Muscle layer of colon (tissue), 2 donors: ENCODE measurements around the gene RETREG3.
"Not testable (repeated sequence)": the region's sequence is repeated elsewhere in the genome, so short reads cannot be mapped to it uniquely, and the experiment has no call there.

Source experiments
- H3K27ac ChIP-seq: one replicate; pipeline ENCODE4 v1.7.0; 2013; ENCODE audit warnings: low read depth, mild to moderate bottlenecking, low read length, moderate library complexity
- H3K27me3 ChIP-seq, 2 donors: one replicate each; pipeline ENCODE4 v1.7.0; 2013; ENCODE audit warnings: low read length in 2 of 2, mild to moderate bottlenecking in 2 of 2; ENCODE audit not compliant: insufficient read depth in 2 of 2, control insufficient read depth in 1 of 2
- H3K36me3 ChIP-seq: one replicate; pipeline ENCODE4 v1.7.0; 2013; ENCODE audit warnings: mild to moderate bottlenecking, low read length; ENCODE audit not compliant: insufficient read depth
- H3K4me1 ChIP-seq: one replicate; pipeline ENCODE4 v1.7.0; 2013; ENCODE audit warnings: mild to moderate bottlenecking, low read length; ENCODE audit not compliant: insufficient read depth
- H3K4me3 ChIP-seq, 2 donors: one replicate each; pipeline ENCODE4 v1.7.0; 2013; ENCODE audit warnings: low read length in 2 of 2, low read depth in 1 of 2, mild to moderate bottlenecking in 1 of 2, moderate library complexity in 1 of 2
- H3K9ac ChIP-seq: one replicate; pipeline ENCODE4 v1.7.0; 2013; ENCODE audit warnings: low read length
- H3K9me3 ChIP-seq: one replicate; pipeline ENCODE4 v1.7.0; 2013; ENCODE audit warnings: mild to moderate bottlenecking, low read length
- donor health status: abdominal sarcoma.
- donor health status: Adenocarcinoma of cecum.

Gene RETREG3

DNA sequence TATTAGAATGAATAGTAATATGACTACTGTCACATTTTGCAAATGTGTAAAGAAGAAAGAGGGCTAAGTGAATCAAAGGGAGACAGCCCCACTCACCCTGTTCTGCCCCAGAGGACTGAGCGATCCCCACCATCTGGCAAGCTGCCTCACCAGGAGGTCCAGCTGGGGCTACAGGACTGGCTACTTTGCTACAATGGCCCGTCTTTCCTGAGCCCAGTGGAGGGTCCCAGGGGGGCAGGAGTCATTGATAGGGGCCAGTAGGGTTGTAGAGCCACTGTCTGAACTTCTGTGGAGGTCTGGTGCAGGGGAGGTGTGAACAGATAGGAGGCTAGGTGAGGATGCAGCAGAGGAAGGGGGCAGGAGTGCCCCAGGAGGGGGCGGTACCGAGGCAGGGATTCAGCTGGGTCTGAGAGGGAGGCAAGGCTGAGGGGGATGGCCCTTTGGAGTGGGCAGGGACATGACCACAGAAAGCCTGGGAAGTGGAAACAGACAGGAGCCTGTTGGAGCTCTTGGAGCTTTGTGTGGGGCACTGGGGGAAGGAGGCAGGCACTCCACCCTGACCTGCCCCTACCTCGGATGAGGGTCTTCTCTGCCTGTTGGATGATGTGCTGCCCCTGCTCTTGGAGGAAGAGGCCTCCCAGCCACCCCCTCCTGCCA, 53.1 kb downstream of the RETREG3 start:
- not testable (repeated sequence) for H3K27me3 ChIP-seq, H3K9ac ChIP-seq, H3K36me3 ChIP-seq, H3K9me3 ChIP-seq, H3K4me3 ChIP-seq, H3K27ac ChIP-seq
- peaks cover 17% of the 10 kb centered on the region for H3K4me1 ChIP-seq

- Histone ChIP-seq H3K9me3 (no peaks in the 10 kb centered on the region), H3K9ac (peak overlapping the region; percentile 95), H3K36me3 (no peaks in the 10 kb centered on the region), H3K4me3 (peak overlapping the region; percentile 91 to 94), H3K4me1 (peaks cover 17% of the 10 kb centered on the region), H3K27me3 (no peaks in the 10 kb centered on the region), H3K27ac (peak overlapping the region; percentile 83)
Observed at GRCh38 chr17:42555122-42555622, 54.0 kb downstream of the RETREG3 start.

- H3K27ac ChIP-seq: peak overlapping the region; percentile 83
- H3K4me3 ChIP-seq: peak overlapping the region; percentile 91 to 94
- no peaks in the 10 kb centered on the region for H3K9me3 ChIP-seq
- peaks cover 17% of the 10 kb centered on the region for H3K4me1 ChIP-seq
- peak overlapping the region; percentile 95 for H3K9ac ChIP-seq
- no peaks in the 10 kb centered on the region for H3K27me3 ChIP-seq
- H3K36me3 ChIP-seq: no peaks in the 10 kb centered on the region
Observed at GRCh38 chr17:42554250-42555121, 54.7 kb downstream of the RETREG3 start.

DNA sequence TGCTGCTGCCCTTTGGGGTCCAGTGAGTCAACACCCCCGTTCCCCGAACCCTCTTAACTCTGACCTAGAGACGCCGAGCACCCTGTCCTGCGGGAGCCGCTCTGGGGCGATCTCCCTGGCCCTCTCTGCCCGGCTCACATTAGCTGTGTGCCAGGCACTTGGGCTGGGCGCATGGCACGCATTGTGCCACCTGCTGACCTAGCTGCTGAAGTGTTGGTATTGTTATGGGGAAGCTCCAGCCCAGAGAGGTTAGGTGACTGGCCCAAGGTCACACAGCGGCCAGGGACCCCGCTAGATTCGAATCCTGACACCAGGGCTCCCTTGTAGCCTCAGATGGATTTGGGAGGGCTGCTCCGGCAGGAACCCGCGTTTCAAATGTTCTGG, 55.3 kb downstream of the RETREG3 start:
- Histone ChIP-seq H3K9me3 (no peaks in the 10 kb centered on the region), H3K27me3 (no peaks in the 10 kb centered on the region), H3K27ac (no peak overlapping the region), H3K36me3 (no peaks in the 10 kb centered on the region), H3K4me1 (peaks cover 19% of the 10 kb centered on the region), H3K9ac (peak overlapping the region; percentile 86), H3K4me3 (peak overlapping the region; percentile 91 to 94)

DNA sequence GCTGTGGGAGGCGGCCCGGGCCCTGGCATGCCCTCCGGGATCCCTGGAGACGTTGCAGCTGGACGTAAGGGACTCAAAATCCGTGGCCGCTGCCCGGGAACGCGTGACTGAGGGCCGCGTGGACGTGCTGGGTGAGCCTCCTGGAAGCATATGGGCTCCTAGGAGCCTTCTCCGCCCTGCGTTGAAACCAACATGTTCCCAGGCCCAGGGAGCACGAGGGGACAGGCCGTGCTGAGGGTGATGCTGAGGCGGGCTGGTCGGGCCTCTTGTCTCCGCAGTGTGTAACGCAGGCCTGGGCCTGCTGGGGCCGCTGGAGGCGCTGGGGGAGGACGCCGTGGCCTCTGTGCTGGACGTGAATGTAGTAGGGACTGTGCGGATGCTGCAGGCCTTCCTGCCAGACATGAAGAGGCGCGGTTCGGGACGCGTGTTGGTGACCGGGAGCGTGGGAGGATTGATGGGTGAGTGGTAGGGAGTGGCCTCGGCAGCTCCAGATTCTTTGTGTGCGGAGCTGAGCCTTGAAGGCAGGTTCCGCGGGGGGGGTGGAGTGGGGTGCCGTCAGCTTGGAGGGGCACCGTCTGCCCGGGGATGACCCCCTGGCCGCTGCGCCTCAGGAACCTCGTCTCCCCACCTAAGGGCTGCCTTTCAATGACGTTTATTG, 55.9 kb downstream of the RETREG3 start:
- Histone ChIP-seq H3K27me3 (peaks cover 0 to 4% of the 10 kb centered on the region in 2 donors), H3K4me1 (peaks cover 21% of the 10 kb centered on the region), H3K9ac (no peak overlapping the region), H3K9me3 (no peaks in the 10 kb centered on the region), H3K36me3 (no peaks in the 10 kb centered on the region), H3K27ac (no peak overlapping the region), H3K4me3 (peak overlapping the region; percentile 91 to 94)

DNA sequence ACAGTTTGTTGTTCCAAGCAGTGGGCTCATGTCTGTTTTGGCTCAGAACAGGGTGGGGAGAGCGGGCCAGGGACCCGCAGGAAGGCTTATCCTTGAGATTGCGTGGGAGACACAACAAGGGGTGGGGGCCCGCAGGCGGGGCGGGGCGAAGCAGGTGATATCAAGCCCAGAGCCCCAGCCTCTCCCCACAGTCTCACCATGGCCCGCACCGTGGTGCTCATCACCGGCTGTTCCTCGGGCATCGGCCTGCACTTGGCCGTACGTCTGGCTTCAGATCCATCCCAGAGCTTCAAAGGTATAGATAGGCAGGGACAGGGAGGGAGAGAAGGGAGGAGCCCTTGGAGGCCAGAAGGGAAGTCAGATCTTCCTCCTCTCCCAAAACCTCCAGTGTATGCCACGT, 56.4 kb downstream of the RETREG3 start, which contains the start of gene HSD17B1:
TSS of gene HSD17B1 (plus strand) at position 188 of the 400 bp plus-strand sequence. CDS start at position 199, 11 bp downstream.
- Histone ChIP-seq H3K4me1 (peaks cover 21% of the 10 kb centered on the region), H3K4me3 (peak within 1 kb of the TSS; percentile 91 to 94)
- not testable (repeated sequence) for H3K9ac ChIP-seq, H3K27ac ChIP-seq, H3K36me3 ChIP-seq, H3K27me3 ChIP-seq, H3K9me3 ChIP-seq

DNA sequence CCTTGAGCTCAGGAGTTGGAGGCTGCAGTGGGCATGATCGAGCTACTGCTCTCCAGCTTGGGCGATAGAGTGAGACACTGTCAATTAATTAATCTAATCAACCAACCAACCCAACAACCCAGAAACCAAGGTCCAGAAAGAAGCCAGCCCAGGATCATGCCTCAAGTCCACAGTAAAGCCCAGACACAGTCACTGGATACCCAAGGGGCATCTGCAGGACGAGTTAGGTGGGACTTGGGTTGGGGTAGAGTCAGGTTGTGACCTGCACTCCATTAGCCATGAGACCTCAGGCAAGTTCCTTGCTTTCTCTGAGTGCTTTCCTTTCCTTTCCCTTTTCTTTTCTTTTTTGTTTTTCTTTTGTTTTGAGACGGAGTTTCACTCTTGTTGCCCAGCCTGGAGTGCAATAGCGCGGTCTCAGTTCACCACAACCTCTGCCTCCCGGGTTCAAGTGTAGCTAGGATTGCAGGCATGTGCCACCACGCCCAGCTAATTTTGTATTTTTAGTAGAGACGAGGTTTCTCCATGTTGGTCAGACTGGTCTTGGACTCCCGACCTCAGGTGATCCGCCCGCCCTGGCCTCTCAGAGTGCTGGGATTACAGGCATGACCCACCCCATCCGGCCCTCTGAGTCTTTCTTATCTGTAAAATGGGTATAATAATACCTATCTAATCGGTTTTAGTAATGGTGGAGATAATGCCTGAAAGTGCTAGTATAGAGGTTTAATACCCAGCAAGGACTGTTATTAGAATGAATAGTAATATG, 60.0 kb downstream of the RETREG3 start:
- Histone ChIP-seq H3K36me3 (no peaks in the 10 kb centered on the region), H3K27me3 (peaks cover 0 to 10% of the 10 kb centered on the region in 2 donors), H3K4me3 (no peak overlapping the region), H3K9me3 (no peaks in the 10 kb centered on the region), H3K27ac (no peak overlapping the region), H3K4me1 (peaks cover 14% of the 10 kb centered on the region), H3K9ac (no peak overlapping the region)

DNA sequence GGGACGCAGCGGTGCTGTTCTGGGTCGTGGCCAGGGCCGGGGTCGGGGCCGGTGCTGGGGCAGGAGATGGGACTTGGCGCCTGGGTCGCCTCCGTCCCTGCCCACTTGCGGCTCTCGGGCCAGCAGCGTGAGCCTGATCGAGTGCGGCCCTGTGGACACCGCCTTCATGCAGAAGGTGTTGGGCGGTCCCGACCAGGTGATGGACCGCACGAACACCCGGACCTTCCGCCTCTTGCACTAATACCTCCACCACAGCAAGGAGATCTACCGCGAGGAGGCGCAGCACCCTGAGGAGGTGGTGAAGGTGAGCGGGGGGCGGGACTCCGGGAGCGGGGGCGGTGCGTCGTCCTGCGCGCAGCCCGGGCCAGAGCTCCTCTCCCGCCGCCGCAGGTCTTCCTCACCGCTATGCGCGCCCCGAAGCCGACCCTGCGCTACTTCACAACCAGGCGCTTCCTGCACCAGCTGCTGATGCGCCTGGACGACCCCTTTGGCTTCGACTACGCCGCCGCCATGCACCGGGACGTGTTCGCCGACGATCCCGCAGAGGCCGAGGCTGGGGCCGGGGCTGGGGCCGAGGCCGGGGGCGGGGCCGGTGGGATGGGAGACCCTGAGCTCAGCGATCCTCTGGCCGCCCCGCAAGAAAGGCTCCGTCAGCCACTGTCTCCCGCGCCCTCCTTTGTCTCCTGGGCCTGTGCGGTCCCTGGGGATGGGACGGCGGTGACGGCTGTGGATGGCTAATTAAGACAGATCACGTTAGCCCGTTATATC, 60.9 kb downstream of the RETREG3 start:
- no peaks in the 10 kb centered on the region for H3K9me3 ChIP-seq
- H3K36me3 ChIP-seq: peaks cover 5% of the 10 kb centered on the region
- H3K27me3 ChIP-seq: peaks cover 0 to 10% of the 10 kb centered on the region in 2 donors
- H3K9ac ChIP-seq: no peak overlapping the region
- no peak overlapping the region for H3K27ac ChIP-seq
- H3K4me3 ChIP-seq: no peak overlapping the region
- H3K4me1 ChIP-seq: peaks cover 6% of the 10 kb centered on the region

GRCh38 chr17:42547698-42548069, 61.5 kb downstream of the RETREG3 start:
- no peaks in the 10 kb centered on the region for H3K9me3 ChIP-seq
- H3K27me3 ChIP-seq: peaks cover 0 to 10% of the 10 kb centered on the region in 2 donors
- H3K4me3 ChIP-seq: no peak overlapping the region
- H3K36me3 ChIP-seq: peaks cover 10% of the 10 kb centered on the region
- no peak overlapping the region for H3K9ac ChIP-seq
- H3K27ac ChIP-seq: no peak overlapping the region
- peaks cover 4% of the 10 kb centered on the region for H3K4me1 ChIP-seq

GRCh38 chr17:42547001-42547461, 62.1 kb downstream of the RETREG3 start:
- Histone ChIP-seq H3K4me1 (peaks cover 4% of the 10 kb centered on the region), H3K4me3 (no peak overlapping the region), H3K27me3 (peaks cover 0 to 10% of the 10 kb centered on the region in 2 donors), H3K27ac (no peak overlapping the region), H3K9ac (no peak overlapping the region), H3K36me3 (peaks cover 12% of the 10 kb centered on the region), H3K9me3 (no peaks in the 10 kb centered on the region)
